HepG2 (cell line): ENCODE measurements around the gene PLCXD1. TPM values are rescaled to one million over a fixed set of nuclear protein-coding genes. Genes with fewer than 3 reads are reported as not detected.
A peak's percentile ranks its signal among the peaks of the same experiment; 100 is the strongest.

Experiments
- AGO2 ChIP-seq: fragments of 200-400 bp; formaldehyde crosslinking; optimal IDR thresholded peaks from 2 replicates; pipeline ENCODE3; 2017; ENCODE audit warnings: mild to moderate bottlenecking, low read depth, low read length, moderate library complexity
- ATF1 ChIP-seq: IDR thresholded peaks from 2 replicates; pipeline ENCODE4 v1.6.1; 2016; ENCODE audit warnings: mild to moderate bottlenecking, control low read depth
- CEBPZ ChIP-seq: IDR thresholded peaks from 2 replicates; pipeline ENCODE4 v1.6.1; 2012; ENCODE audit warnings: low read length, improper control_type of control experiment
- ETV5 ChIP-seq: IDR thresholded peaks from 2 replicates; pipeline ENCODE4 v1.6.1; 2018; ENCODE audit warnings: missing biosample characterization, missing genetic modification reagents, inconsistent platforms, borderline replicate concordance
- FOXA3 ChIP-seq: IDR thresholded peaks from 2 replicates; pipeline ENCODE4 v1.6.1; 2016; ENCODE audit warnings: missing genetic modification reagents, missing compliant biosample characterization
- HMG20B ChIP-seq: conservative IDR thresholded peaks from 2 replicates; pipeline ENCODE4 v1.6.1; 2016; ENCODE audit warnings: missing genetic modification reagents, missing compliant biosample characterization
- KDM6A ChIP-seq: IDR thresholded peaks from 2 replicates; pipeline ENCODE4 v1.6.1; 2016; ENCODE audit warnings: low read depth
- MTA3 ChIP-seq: sonication (generic); formaldehyde crosslinking; IDR thresholded peaks from 2 replicates; pipeline ENCODE4 v1.4.0; 2020; ENCODE audit warnings: missing genetic modification reagents
- MXD1 ChIP-seq: sonication (generic); formaldehyde crosslinking; IDR thresholded peaks from 2 replicates; pipeline ENCODE4 v1.4.0; 2020; ENCODE audit warnings: mild to moderate bottlenecking, missing genetic modification reagents
- NCOA2 ChIP-seq: sonication (generic); formaldehyde crosslinking; IDR thresholded peaks from 2 replicates; pipeline ENCODE4 v1.8.0; 2022; ENCODE audit warnings: inconsistent platforms
- NFE2L1 ChIP-seq: sonication (generic); formaldehyde crosslinking; IDR thresholded peaks from 2 replicates; pipeline ENCODE4 v1.4.0; 2020; ENCODE audit warnings: missing genetic modification reagents, mild to moderate bottlenecking, borderline replicate concordance
- POLR2A ChIP-seq, 2 experiments: IDR thresholded peaks; 2 replicates each; pipeline ENCODE4 v1.6.1; 2011; ENCODE audit warnings: low read depth in 2 of 2, low read length in 2 of 2, mild to moderate bottlenecking in 1 of 2, moderate library complexity in 1 of 2; ENCODE audit not compliant: insufficient read depth in 1 of 2
- POLR2AphosphoS5 ChIP-seq: IDR thresholded peaks from 2 replicates; pipeline ENCODE4 v1.6.1; 2012; ENCODE audit warnings: low read depth, low read length
- POLR2G ChIP-seq: fragments of 200-400 bp; formaldehyde crosslinking; IDR thresholded peaks from 2 replicates; pipeline ENCODE4 v1.6.1; 2018; ENCODE audit warnings: mild to moderate bottlenecking, low read depth, low read length, moderate library complexity
- RBFOX2 ChIP-seq: fragments of 200-400 bp; formaldehyde crosslinking; IDR thresholded peaks from 2 replicates; pipeline ENCODE4 v1.6.1; 2017; ENCODE audit warnings: low read depth, mild to moderate bottlenecking, low read length
- RBM22 ChIP-seq: fragments of 200-400 bp; formaldehyde crosslinking; optimal IDR thresholded peaks from 2 replicates; pipeline ENCODE3; 2017; ENCODE audit warnings: mild to moderate bottlenecking, low read length, moderate library complexity
- SRSF4 ChIP-seq: fragments of 200-400 bp; formaldehyde crosslinking; IDR thresholded peaks from one replicate; pipeline ENCODE4 v1.6.1; 2018; ENCODE audit warnings: mild to moderate bottlenecking, low read depth, low read length, moderate library complexity; ENCODE audit not compliant: poor library complexity, severe bottlenecking
- TEAD2 ChIP-seq: sonication (generic); formaldehyde crosslinking; IDR thresholded peaks from 2 replicates; pipeline ENCODE4 v1.9.0; 2021; ENCODE audit warnings: missing genetic modification reagents
- ZBTB38 ChIP-seq: sonication (generic); formaldehyde crosslinking; IDR thresholded peaks from 2 replicates; pipeline ENCODE4 v1.5.1; 2020; ENCODE audit warnings: mild to moderate bottlenecking, missing genetic modification reagents
- ZBTB4 ChIP-seq: sonication (generic); formaldehyde crosslinking; IDR thresholded peaks from 2 replicates; pipeline ENCODE4 v1.4.0; 2020; ENCODE audit warnings: missing genetic modification reagents, mild to moderate bottlenecking, borderline replicate concordance
- ZNF44 ChIP-seq: sonication (generic); formaldehyde crosslinking; IDR thresholded peaks from 2 replicates; pipeline ENCODE4 v1.5.1; 2020; ENCODE audit warnings: mild to moderate bottlenecking, missing genetic modification reagents
- ZNF512 ChIP-seq: sonication (generic); formaldehyde crosslinking; IDR thresholded peaks from 2 replicates; pipeline ENCODE4 v1.4.0; 2020; ENCODE audit warnings: mild to moderate bottlenecking, missing genetic modification reagents
- ZNF557 ChIP-seq: sonication (generic); formaldehyde crosslinking; IDR thresholded peaks from 2 replicates; pipeline ENCODE4 v1.4.0; 2020; ENCODE audit warnings: missing genetic modification reagents
- ZNF713 ChIP-seq: sonication (generic); formaldehyde crosslinking; IDR thresholded peaks from 2 replicates; pipeline ENCODE4 v1.4.0; 2020; ENCODE audit warnings: mild to moderate bottlenecking, missing genetic modification reagents
- ZNF761 ChIP-seq: sonication (generic); formaldehyde crosslinking; conservative IDR thresholded peaks from 2 replicates; pipeline ENCODE4 v1.4.0; 2020; ENCODE audit warnings: mild to moderate bottlenecking, missing genetic modification reagents
- polyA plus RNA-seq, 8 experiments: library from polyadenylated mRNA; depleted of rRNA in 3 of 8; stranded (reverse) in 7 of 8; unstranded in 1 of 8; fragments of >200 nt; fragmentation: Illumina TruSeq in 4 of 8; extraction: Trizol in 4 of 8; gene quantifications; 2 replicates each; pipeline versions ENCODE4 v1.2.1 to v1.2.3, GENCODE V29; 2011 to 2016; ENCODE audit warnings: low read depth in 4 of 8, missing spikeins in 1 of 8, mixed read lengths in 1 of 8; ENCODE audit not compliant: insufficient read depth in 1 of 8
- total RNA-seq, 5 experiments: library from RNA; depleted of rRNA; stranded (reverse); fragments of >200 nt; fragmentation: Illumina TruSeq; extraction: Trizol; gene quantifications; 2 replicates each; pipeline ENCODE4 v1.2.3, GENCODE V29; 2016; ENCODE audit warnings: low read depth in 1 of 5

Gene PLCXD1
- total and polyA plus RNA-seq, 2 of the 13 experiments (the other 11 are each of a cell fraction or from before 2014, with no cell fraction given), result 87.7 to 153 TPM

GRCh38 chrX:295136-295535 lies 14.0 kb downstream of the PLCXD1 start (continued):
- TF ChIP-seq POLR2AphosphoS5 (0 out of 2 replicates have a peak, but pooled peaks have one; percentile 28), NFE2L1 (no peak), RBM22 (peak; percentile 67), ZNF44 (CRISPR knock-in tag) (no peak), TEAD2 (no peak), ZBTB4 (CRISPR knock-in tag) (no peak), ZNF512 (CRISPR knock-in tag) (no peak), CEBPZ (no peak), ZNF557 (CRISPR knock-in tag) (no peak), ZNF761 (CRISPR knock-in tag) (no peak), ZBTB38 (CRISPR knock-in tag) (peak; percentile 38; the same call in 1 of the 2 replicates), AGO2 (peak; percentile 89), ETV5 (CRISPR knock-in tag) (no peak), MXD1 (CRISPR knock-in tag) (no peak), ZNF713 (no peak), POLR2A (IDR thresholded peaks at IDR 0.05; ENCODE audit: insufficient read depth in 1 of 2, low read depth in 2 of 2, low read length in 2 of 2) (0 out of 4 replicates have a peak, but pooled peaks of 1 of the 2 experiments have one; percentile 17), SRSF4 (no peak), HMG20B (CRISPR knock-in tag) (no peak), FOXA3 (CRISPR knock-in tag) (no peak), KDM6A (CRISPR knock-in tag) (no peak), ATF1 (CRISPR knock-in tag) (no peak), NCOA2 (no peak), RBFOX2 (peak; percentile 88), POLR2G (peak; percentile 26; the same call in 1 of the 2 replicates), MTA3 (CRISPR knock-in tag) (no peak)
